Tibial artery (tissue), 4 donors: Measurements from ENCODE around the gene CKB.

Source experiments
- DNase-seq, 2 donors: peaks; one replicate each; pipeline ENCODE4 v3.0.0-alpha.2; 2019
- H3K27ac ChIP-seq, 2 donors: fragments of 200-600 bp; sonication (generic) in 1 of 2; 1 replicate in 1 of 2; 2 replicates in 1 of 2; pipeline ENCODE4 v1.5.1; 2018 to 2019; ENCODE audit warnings: mild to moderate bottlenecking in 1 of 2
- H3K27me3 ChIP-seq, 2 donors: fragments of 200-600 bp; sonication (generic) in 1 of 2; one replicate each; pipeline versions ENCODE4 v1.5.1 to v1.6.0; 2016 to 2019
- H3K36me3 ChIP-seq, 3 donors: fragments of 200-600 bp; sonication (generic) in 2 of 3; one replicate each; pipeline ENCODE4 v1.5.1; 2016 to 2019; ENCODE audit warnings: mild to moderate bottlenecking in 2 of 3
- H3K4me1 ChIP-seq, 4 donors: fragments of 200-600 bp; sonication (generic) in 2 of 4; 1 replicate in 3 of 4; 2 replicates in 1 of 4; pipeline ENCODE4 v1.5.1; 2016 to 2019
- H3K4me3 ChIP-seq, 2 donors: fragments of 200-600 bp; sonication (generic) in 1 of 2; 1 replicate in 1 of 2; 2 replicates in 1 of 2; pipeline ENCODE4 v1.5.1; 2018 to 2019; ENCODE audit warnings: mild to moderate bottlenecking in 2 of 2
- H3K9me3 ChIP-seq, 3 donors: fragments of 200-600 bp; sonication (generic) in 1 of 3; one replicate each; pipeline ENCODE4 v1.5.1; 2016 to 2019
- CTCF ChIP-seq, 2 experiments: fragments of 200-600 bp in 1 of 2; fragments of 450-650 bp in 1 of 2; IDR thresholded peaks; one replicate each; pipeline ENCODE4 v1.5.1; 2017 to 2019; ENCODE audit warnings: antibody characterized with exemption in 2 of 2, mild to moderate bottlenecking in 1 of 2, moderate library complexity in 1 of 2
- intact Hi-C: fragments of 100-400 bp; cut with DNase I; formaldehyde crosslinking; loops from one replicate; pipeline ENCODE4 v1.15.0; 2023; ENCODE audit warnings: low total_unique reads

CKB gene

GRCh38 chr14:103522649-103523574, at the start of gene CKB:
Gene CKB (minus strand): TSS chr14:103522830. CDS start chr14:103522493, 337 bp downstream.
- DNase-seq = peak in 1 of 2 donors; percentile 89
- intact Hi-C loops = no loop called here
- Histone ChIP-seq H3K4me1 (peaks cover 0 to 63% (median 51%) of the 10 kb centered on the region in 4 donors), H3K27me3 (no peaks in the 10 kb centered on the region), H3K27ac (peak within 1 kb of the TSS; percentile 84 to 90), H3K36me3 (peaks cover 4 to 7% (median 5%) of the 10 kb centered on the region in 3 donors), H3K9me3 (no peaks in the 10 kb centered on the region), H3K4me3 (peak within 1 kb of the TSS; percentile 65 to 85)
- TF ChIP-seq CTCF (IDR thresholded peaks at IDR 0.05) = no peak

GRCh38 chr14:103569408-103569807, 46.8 kb upstream of the CKB start:
- DNase-seq = no peak
- intact Hi-C loops = no loop called here
- Histone ChIP-seq H3K9me3 (no peaks in the 10 kb centered on the region), H3K36me3 (peaks cover 0 to 19% (median 13%) of the 10 kb centered on the region in 3 donors), H3K4me1 (peaks cover 0 to 30% (median 12%) of the 10 kb centered on the region in 4 donors), H3K27me3 (no peaks in the 10 kb centered on the region), H3K27ac (no peak overlapping the region), H3K4me3 (no peak overlapping the region)
- no peak for TF ChIP-seq CTCF (IDR thresholded peaks at IDR 0.05)

DNA sequence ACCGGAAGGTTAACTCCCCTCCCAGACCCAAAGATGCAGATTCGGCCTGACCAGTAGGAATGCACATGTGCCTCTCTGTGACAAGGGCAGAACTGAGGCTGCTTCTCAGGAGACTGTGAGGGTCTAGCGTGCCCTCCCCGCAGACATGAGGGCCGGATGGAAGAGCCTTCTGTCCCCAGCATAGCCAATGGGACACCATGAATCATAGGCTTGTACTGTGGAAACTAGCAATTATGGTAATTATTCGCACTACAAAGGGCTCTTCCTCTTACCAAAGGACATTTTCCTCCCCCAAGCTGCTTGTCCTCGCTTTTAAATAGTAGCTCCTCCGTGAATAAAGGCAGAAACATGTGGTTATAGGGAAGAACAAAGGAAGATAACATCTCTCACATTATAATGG, 46.3 kb upstream of the CKB start:
- Histone ChIP-seq H3K27me3 (no peaks in the 10 kb centered on the region), H3K4me3 (no peak overlapping the region), H3K36me3 (peaks cover 0 to 15% (median 9%) of the 10 kb centered on the region in 3 donors), H3K9me3 (no peaks in the 10 kb centered on the region), H3K4me1 (peaks cover 0 to 34% (median 16%) of the 10 kb centered on the region in 4 donors), H3K27ac (no peak overlapping the region)
- TF ChIP-seq CTCF (IDR thresholded peaks at IDR 0.05) = no peak
- DNase-seq = no peak
- intact Hi-C loops = no loop called here

GRCh38 chr14:103563844-103564505, 41.3 kb upstream of the CKB start:
- H3K4me1 ChIP-seq = peaks cover 0 to 66% (median 46%) of the 10 kb centered on the region in 4 donors
- no peaks in the 10 kb centered on the region for H3K9me3 ChIP-seq
- no peaks in the 10 kb centered on the region for H3K27me3 ChIP-seq
- DNase-seq = no peak
- intact Hi-C loops = loop anchor here (5.0 kb wide), 2 partner anchors 63 to 358 kb away; partner anchors contain the start of gene KLC1
- H3K36me3 ChIP-seq = peaks cover 9 to 16% (median 15%) of the 10 kb centered on the region in 3 donors
- peak overlapping the region in 1 of 2 donors; percentile 94 for H3K27ac ChIP-seq
- TF ChIP-seq CTCF (IDR thresholded peaks at IDR 0.05) = no peak
- H3K4me3 ChIP-seq = peak overlapping the region; percentile 94 to 96

- H3K4me1 ChIP-seq = peaks cover 0 to 73% (median 48%) of the 10 kb centered on the region in 4 donors
- peak overlapping the region; percentile 92 to 94 for H3K27ac ChIP-seq
- H3K4me3 ChIP-seq = peak overlapping the region; percentile 94 to 96
- DNase-seq = no peak
- intact Hi-C loops = loop anchor here (5.0 kb wide), 2 partner anchors 64 to 359 kb away; partner anchors contain the start of gene KLC1
- TF ChIP-seq CTCF (IDR thresholded peaks at IDR 0.05) = no peak
- H3K9me3 ChIP-seq = no peaks in the 10 kb centered on the region
- H3K36me3 ChIP-seq = peaks cover 13 to 23% (median 16%) of the 10 kb centered on the region in 3 donors
- H3K27me3 ChIP-seq = no peaks in the 10 kb centered on the region
Observed at GRCh38 chr14:103563226-103563620, 40.6 kb upstream of the CKB start.
